Ovary (tissue), 9 donors: Measurements from ENCODE around the gene SERPINA1. TPM values are rescaled to one million over a fixed set of nuclear protein-coding genes. Genes with fewer than 3 reads are reported as not detected.

Experiments
- DNase-seq, 5 donors: peaks; one replicate each; pipeline ENCODE4 v3.0.0-alpha.2; 2019 to 2020
- H3K27ac ChIP-seq, 2 donors: fragments of 200-600 bp; one replicate each; pipeline versions ENCODE4 v1.5.1 to v1.8.0; 2019 to 2022
- H3K27me3 ChIP-seq: fragments of 200-600 bp; one replicate; pipeline ENCODE4 v1.8.0; 2022
- H3K36me3 ChIP-seq: fragments of 200-600 bp; sonication (generic); one replicate; pipeline ENCODE4 v1.5.1; 2019
- H3K4me1 ChIP-seq: one replicate; pipeline ENCODE4 v1.8.1; 2013; ENCODE audit warnings: mild to moderate bottlenecking, moderate library complexity; ENCODE audit not compliant: insufficient read depth
- H3K4me3 ChIP-seq: fragments of 200-600 bp; sonication (generic); one replicate; pipeline ENCODE4 v1.5.1; 2017
- H3K9me3 ChIP-seq, 2 donors: fragments of 200-600 bp in 1 of 2; sonication (generic) in 1 of 2; one replicate each; pipeline versions ENCODE4 v1.5.1 to v1.8.1; 2013 to 2019; ENCODE audit warnings: mild to moderate bottlenecking in 1 of 2, moderate library complexity in 1 of 2
- CTCF ChIP-seq, 3 donors: fragments of 450-650 bp in 2 of 3; fragments of 200-600 bp in 1 of 3; IDR thresholded peaks; one replicate each; pipeline versions ENCODE4 v1.5.1 to v1.8.0; 2016 to 2022; ENCODE audit warnings: antibody characterized with exemption in 3 of 3, mild to moderate bottlenecking in 1 of 3
- EP300 ChIP-seq: sonication (generic); formaldehyde crosslinking; IDR thresholded peaks from one replicate; pipeline ENCODE4 v1.6.1; 2017; ENCODE audit warnings: antibody characterized with exemption
- POLR2A ChIP-seq: fragments of 450-650 bp; IDR thresholded peaks from one replicate; pipeline ENCODE4 v1.6.1; 2017; ENCODE audit warnings: antibody characterized with exemption, mild to moderate bottlenecking, moderate library complexity
- WGBS, 3 donors: extraction: QIAGEN DNeasy Blood & Tissue Kit in 1 of 3; methylation state at CpG; one replicate each; pipeline versions ENCODE4 v1.1.5 to v1.1.7; 2013 to 2017; 5-methylcytosine and 5-hydroxymethylcytosine counted together
- intact Hi-C, 4 donors: fragments of 100-400 bp; cut with DNase I; formaldehyde crosslinking; loops; one replicate each; pipeline versions ENCODE4 v1.11.0 to v1.15.1; 2022 to 2023
- polyA plus RNA-seq, 2 donors: library from polyadenylated mRNA; stranded (reverse); fragments of 200-250 nt in 1 of 2; fragments of 350-450 nt in 1 of 2; fragmentation: Illumina TruSeq in 1 of 2; extraction: RNeasy Lipid Tissue Mini Kit (QIAGEN cat#74804) in 1 of 2; gene quantifications; one replicate each; pipeline ENCODE4 v1.2.3, GENCODE V29; 2013 to 2014
- total RNA-seq, 7 donors: library from RNA; depleted of rRNA in 2 of 7; stranded (reverse); fragments of >200 nt in 2 of 7; fragmentation: NEBNext Ultra II Directional in 3 of 7; extraction: Animal tissue kit (Norgen Biotek cat#: 25700) in 3 of 7; gene quantifications; one replicate each; pipeline versions ENCODE4 v1.1.0 to v1.2.4, GENCODE V29; 2016 to 2023
- donor health status: DM: no; HTN: no; CAD: no; lungs with moderate emphysema.
- donor health status: DM: no; HTN: no; CAD: no.
- donor health status: Bipolar disorder and iron deficiency.
- donor health status: DM: yes; HTN: yes; CAD: no.
- donor health status: DM: no; HTN: no; CAD: no.
- donor health status: DM: yes; HTN: yes; CAD: no.

The SERPINA1 gene
- total and polyA plus RNA-seq, 9 donors: 1.2 to 25.7 (median 9.9) TPM

- H3K4me3 ChIP-seq: no peak overlapping the region
- H3K27me3 ChIP-seq: no peaks in the 10 kb centered on the region
- no peaks in the 10 kb centered on the region for H3K4me1 ChIP-seq
- intact Hi-C loops: no loop called here
- WGBS, 3 donors: 36 to 56% (median 42%) methylated on average over 9 of the region's 9 CpGs
- no peak for DNase-seq
- H3K36me3 ChIP-seq: no peaks in the 10 kb centered on the region
- no peak overlapping the region for H3K27ac ChIP-seq
- TF ChIP-seq POLR2A (no peak), EP300 (no peak), CTCF (IDR thresholded peaks at IDR 0.05) (no peak)
- no peaks in the 10 kb centered on the region for H3K9me3 ChIP-seq
These were observed 9.1 kb upstream of the SERPINA1 start for GRCh38 chr14:94397289-94398181.

GRCh38 chr14:94396628-94397225, 8.3 kb upstream of the SERPINA1 start:
- H3K4me1 ChIP-seq: no peaks in the 10 kb centered on the region
- H3K9me3 ChIP-seq: no peaks in the 10 kb centered on the region
- intact Hi-C loops: no loop called here
- H3K27me3 ChIP-seq: no peaks in the 10 kb centered on the region
- no peak overlapping the region for H3K27ac ChIP-seq
- no peak overlapping the region for H3K4me3 ChIP-seq
- no peaks in the 10 kb centered on the region for H3K36me3 ChIP-seq
- TF ChIP-seq POLR2A: no peak
- no peak for TF ChIP-seq CTCF (IDR thresholded peaks at IDR 0.05)
- no peak for TF ChIP-seq EP300
- DNase-seq: no peak

- Histone ChIP-seq H3K27ac (no peak overlapping the region), H3K9me3 (no peaks in the 10 kb centered on the region), H3K4me1 (no peaks in the 10 kb centered on the region), H3K4me3 (no peak overlapping the region), H3K27me3 (no peaks in the 10 kb centered on the region), H3K36me3 (no peaks in the 10 kb centered on the region)
- no peak for DNase-seq
- intact Hi-C loops: no loop called here
- TF ChIP-seq POLR2A: no peak
- TF ChIP-seq CTCF (IDR thresholded peaks at IDR 0.05): no peak
- TF ChIP-seq EP300: no peak
- WGBS, 3 donors: 73 to 78% (median 73%) methylated on average over 5 of the region's 5 CpGs
These were observed 7.6 kb upstream of the SERPINA1 start for GRCh38 chr14:94395888-94396574.

GRCh38 chr14:94395282-94395887, 7.0 kb upstream of the SERPINA1 start:
- TF ChIP-seq EP300 (no peak), CTCF (IDR thresholded peaks at IDR 0.05) (no peak), POLR2A (no peak)

More at GRCh38 chr14:94395282-94395887, 7.0 kb upstream of the SERPINA1 start:
- Histone ChIP-seq H3K4me3 (no peak overlapping the region), H3K27ac (no peak overlapping the region), H3K36me3 (no peaks in the 10 kb centered on the region), H3K4me1 (no peaks in the 10 kb centered on the region), H3K9me3 (no peaks in the 10 kb centered on the region), H3K27me3 (no peaks in the 10 kb centered on the region)
- intact Hi-C loops: no loop called here
- WGBS, 3 donors: 74 to 79% (median 76%) methylated on average over 4 of the region's 4 CpGs
- DNase-seq: no peak
